GM21515 (cell line): ENCODE measurements around the gene BRSK1.

Experiments
- ATAC-seq: cut with Tn5 transposase; IDR thresholded peaks from one replicate; pipeline ENCODE4 v1.9.1; 2021; ENCODE audit not compliant: unreplicated experiment

BRSK1 gene

GRCh38 chr19:55283548-55284377 is at the start of gene BRSK1:
Gene BRSK1, plus strand, starts transcription at chr19:55283997. Its CDS starts 446 bp downstream, at chr19:55284443.
- no peak for ATAC-seq

DNA sequence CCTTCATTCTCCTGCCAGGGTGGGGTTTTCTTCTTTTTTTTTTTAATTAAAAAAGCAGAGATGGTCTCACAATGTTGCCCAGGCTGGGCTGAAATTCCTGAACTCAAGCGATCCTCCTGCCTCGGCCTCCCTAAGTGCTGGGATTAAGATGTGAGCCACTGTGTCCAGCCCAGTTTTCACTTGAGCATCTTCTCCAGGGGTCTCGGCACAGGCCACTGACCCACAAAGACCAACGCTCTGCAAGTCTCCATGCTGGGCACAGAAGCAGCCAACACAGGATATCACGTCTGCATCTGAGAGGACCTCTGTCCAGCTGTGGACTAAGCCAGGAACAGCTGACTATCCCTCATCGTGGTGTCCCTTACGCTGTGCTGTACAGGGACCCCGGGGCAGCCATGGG is 45.8 kb upstream of the BRSK1 start:
- no peak for ATAC-seq

DNA sequence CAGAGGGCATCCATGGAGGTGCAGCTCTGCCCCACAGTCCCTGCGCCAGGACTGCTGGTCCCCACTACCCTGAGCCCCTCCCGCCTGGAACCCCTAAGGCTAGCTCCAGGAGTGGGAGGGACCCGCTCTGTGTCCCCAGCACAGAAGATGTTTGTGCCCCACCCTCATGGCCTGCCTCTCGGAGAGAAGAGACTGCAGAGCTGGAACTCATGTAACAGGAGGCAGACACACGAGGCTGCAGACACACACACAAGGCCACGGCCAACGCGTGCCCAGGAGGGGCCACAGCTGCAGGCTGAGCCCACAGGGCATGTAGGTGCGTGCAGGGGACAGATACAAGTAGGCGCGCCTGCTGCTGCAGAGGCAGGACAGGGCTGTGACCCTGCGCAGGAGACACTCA is 44.8 kb upstream of the BRSK1 start:
- no peak for ATAC-seq

DNA sequence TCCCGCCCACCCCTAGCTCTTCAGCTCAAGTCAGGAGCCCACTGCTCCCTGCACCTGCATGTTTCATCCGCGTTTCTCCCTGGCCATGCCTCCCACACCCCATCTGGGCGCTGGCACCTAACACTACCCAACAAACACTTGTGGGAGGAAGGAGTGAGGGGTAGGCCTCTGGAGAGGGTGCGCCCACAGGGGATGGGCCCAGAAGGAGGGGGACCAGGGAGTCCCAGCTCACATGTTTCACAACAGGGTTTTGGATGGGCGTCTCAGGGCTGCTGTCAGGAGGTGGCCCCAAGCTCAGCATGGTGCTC is 43.1 kb upstream of the BRSK1 start:
- no peak for ATAC-seq

- ATAC-seq = no peak
Observed at GRCh38 chr19:55241143-55241934, 42.5 kb upstream of the BRSK1 start.

DNA sequence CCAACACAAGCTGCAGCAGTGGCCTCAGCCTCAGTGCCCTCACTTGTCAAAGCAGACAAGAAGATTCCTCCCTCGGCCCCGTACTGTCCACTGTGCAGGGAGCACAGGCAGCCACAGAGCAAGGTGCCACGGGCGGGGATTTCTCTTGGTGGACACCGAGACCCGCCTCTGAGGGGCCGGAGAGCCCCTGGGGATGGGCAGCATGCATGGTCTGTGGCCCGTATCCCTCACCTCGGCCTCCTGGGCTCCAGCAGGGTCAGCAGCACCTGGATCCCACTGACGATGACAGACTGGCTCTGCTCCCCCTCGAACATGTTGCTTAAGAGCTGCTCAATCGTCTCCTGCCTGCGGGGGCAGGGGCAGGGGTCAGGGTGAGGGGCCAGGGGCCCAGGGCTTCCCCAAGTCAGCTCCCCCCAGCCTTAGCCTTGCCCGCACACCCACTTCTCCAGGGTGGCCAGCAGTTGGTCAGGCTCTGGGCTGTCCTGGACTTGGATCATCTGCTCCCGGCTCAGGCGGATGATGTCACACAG is 41.8 kb upstream of the BRSK1 start:
- ATAC-seq = no peak

DNA sequence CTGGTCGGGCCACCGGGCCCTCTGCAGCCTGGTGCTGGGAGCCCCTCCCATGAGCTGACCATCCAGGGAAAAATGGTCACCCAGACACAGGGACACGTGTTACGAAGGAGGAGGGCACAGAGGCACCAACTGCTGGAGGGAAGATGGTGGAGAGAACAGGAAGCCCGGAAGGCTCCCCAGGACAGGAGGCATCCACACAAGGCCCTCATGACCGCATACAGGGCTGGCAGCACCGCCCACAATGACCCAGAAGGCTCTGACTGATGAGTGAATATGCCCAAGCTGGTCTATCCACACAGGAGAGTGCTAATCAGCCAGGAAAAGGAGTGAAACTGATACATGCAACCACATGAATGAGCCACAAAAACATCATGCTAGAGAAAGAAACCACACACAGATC is 41.3 kb upstream of the BRSK1 start:
- no peak for ATAC-seq

GRCh38 chr19:55244004-55244680 is 39.7 kb upstream of the BRSK1 start:
- ATAC-seq = no peak

- no peak for ATAC-seq
Observed at GRCh38 chr19:55245236-55245904, 38.4 kb upstream of the BRSK1 start.

- ATAC-seq = no peak
Observed at GRCh38 chr19:55246462-55247451, 37.0 kb upstream of the BRSK1 start.

GRCh38 chr19:55247621-55248099 is 36.1 kb upstream of the BRSK1 start:
- no peak for ATAC-seq

GRCh38 chr19:55248166-55248675 is 35.6 kb upstream of the BRSK1 start:
- no peak for ATAC-seq

- no peak for ATAC-seq
Observed at GRCh38 chr19:55248704-55249103, 35.1 kb upstream of the BRSK1 start.

DNA sequence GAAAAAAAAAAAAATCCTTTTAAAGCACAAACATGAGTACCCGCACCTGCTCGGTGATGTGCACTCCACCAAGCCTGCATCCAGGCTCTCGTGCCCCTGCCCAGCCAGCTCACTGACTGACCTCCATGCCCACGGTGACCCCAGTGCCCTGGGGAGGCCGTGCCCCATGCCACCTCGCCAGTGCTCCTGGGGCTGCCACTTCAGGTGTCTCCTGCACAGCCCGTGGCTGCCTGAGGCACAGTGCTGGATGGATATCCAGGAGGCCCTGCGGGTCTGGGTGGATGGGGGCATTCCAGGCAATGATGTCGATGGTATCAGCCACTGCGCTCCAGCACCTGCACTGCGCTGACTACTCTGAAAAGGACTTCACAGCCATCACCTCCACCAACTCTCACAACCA is 34.0 kb upstream of the BRSK1 start:
- no peak for ATAC-seq

DNA sequence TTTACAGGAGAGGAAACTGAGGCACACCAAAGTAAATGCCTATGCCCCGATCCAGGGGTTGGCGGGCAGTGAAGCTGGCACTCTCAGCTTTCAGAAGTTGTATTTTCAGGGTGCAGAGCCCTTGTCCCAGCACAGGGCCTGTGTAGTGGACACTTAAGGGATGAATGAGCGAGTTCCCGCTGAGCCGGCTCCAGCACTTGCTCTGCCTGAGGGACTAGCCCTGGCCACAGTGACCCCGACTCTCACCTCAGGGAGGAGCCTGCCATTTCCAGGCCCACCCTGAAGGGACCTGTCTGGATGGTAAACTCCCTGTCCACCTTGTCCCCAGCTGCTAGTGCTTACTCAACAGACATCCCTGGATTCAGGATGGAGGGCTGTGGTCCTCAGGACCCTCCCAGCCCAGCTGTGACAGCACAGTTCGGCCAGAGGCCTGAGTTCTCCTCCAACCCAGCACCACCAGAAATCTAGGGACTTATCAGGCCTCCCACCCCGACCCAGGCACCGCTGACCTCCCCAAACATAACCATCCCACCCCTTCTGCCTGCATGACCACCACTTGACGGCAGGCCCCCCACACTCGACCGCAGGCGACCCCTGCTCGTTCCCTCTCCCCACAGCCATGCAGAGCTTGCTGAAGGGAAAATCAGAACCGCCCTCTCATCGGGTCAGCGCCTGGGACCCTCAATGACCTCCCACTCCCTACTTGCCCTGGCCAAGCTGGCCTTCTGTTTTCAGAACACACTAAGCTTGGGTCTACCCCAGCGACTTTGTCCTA is 33.3 kb upstream of the BRSK1 start:
- no peak for ATAC-seq

DNA sequence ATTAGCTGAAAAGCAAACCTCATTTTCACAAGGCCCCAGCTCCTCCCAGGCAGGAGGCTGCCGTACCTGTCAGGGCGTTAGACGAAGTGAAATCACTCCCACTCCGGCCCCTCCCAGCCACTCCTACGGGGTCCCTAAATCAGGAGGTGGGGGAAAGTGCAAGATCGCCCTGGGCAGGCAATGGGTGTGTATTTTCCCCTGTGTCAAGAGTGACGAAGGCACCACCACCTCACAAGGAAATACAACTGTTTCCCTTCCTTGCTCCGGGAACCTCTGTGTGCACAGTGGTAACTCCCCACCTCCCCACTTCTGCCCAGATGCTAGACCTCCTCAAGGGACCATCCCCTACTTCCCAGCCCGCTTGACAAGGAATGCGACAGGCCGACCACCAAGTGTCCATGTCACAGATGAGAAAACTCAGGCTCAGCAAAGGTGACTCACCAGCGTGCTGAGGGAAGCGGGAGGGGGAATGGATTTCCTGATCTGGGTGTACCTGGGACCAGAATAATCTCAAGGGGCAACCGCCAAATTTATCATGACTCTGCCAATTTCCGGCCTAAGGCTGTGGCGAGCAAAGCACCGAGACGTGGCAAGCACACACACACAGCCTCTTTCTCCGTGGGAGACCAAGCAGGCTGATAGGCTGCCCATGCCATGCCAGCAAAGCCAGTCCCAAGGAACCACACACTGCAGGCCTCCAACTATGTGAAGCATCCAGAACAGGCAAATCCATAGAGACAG is 32.3 kb upstream of the BRSK1 start:
- ATAC-seq = no peak

DNA sequence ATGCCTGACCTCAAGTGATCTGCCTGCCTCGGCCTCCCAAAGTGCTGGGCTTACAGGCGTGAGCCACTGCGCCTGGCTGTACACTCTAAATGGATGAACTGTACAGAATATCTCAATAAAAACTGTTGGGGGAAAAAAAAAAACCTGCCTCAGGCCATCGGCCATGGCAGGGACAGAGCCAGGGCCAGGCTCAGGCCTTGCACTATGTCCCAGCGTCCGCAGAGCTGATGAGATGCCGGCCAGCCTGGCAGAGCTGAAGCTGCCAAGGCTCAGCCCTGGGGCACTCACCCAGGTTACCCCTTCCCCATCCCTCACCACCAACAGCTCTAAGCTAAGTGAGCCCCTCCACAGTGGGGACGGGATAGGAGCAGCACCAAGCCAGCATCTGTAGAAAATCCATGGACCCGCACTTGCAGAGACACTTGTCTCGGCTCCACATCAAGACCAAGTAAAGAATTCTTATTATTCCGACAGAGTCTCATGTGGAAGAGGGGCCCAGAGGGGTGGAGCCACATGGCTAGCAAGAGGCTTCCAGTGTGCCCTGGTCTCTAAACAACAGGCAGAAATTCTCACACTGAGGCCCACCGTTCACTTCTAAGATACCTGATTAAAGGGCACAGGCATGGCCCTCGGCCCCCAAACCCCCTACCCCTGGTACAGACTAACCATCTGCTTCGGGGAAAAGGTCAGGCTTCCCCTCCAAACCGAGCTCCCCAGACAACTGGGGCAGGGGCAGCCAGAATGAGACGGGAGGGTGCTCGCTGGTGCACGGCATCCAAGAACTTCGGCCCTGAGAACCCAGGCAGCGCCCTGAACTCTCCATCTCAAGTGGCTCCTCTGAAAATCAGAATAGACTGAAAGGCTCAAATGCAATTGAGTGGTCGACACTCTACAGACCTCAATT is 30.8 kb upstream of the BRSK1 start:
- ATAC-seq = no peak
